ENCODE measurements around the gene KIF14.

Gene KIF14

DNA sequence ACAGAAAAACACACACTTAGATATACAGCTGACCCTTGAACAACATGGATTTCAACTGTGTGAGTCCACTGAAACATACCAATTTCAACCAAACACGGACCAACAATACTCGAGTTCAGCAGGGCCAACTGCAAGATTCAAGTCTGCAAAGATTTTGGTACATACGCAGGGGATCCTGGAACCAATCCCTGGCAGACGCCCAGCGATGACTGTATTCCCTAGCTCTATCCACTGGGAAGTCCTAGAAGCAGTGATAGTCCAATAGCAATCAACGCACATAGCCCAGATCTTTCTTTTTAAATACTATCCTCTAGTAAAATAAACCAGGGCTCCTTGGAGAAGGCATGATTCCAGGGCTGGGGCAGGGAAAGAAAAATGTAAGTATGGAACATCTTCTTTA, 40.2 kb upstream of the KIF14 start:
- no peak overlapping the region for H3K27ac ChIP-seq
- TF ChIP-seq, protein P1, sequence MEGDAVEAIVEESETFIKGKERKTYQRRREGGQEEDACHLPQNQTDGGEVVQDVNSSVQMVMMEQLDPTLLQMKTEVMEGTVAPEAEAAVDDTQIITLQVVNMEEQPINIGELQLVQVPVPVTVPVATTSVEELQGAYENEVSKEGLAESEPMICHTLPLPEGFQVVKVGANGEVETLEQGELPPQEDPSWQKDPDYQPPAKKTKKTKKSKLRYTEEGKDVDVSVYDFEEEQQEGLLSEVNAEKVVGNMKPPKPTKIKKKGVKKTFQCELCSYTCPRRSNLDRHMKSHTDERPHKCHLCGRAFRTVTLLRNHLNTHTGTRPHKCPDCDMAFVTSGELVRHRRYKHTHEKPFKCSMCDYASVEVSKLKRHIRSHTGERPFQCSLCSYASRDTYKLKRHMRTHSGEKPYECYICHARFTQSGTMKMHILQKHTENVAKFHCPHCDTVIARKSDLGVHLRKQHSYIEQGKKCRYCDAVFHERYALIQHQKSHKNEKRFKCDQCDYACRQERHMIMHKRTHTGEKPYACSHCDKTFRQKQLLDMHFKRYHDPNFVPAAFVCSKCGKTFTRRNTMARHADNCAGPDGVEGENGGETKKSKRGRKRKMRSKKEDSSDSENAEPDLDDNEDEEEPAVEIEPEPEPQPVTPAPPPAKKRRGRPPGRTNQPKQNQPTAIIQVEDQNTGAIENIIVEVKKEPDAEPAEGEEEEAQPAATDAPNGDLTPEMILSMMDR (conservative IDR thresholded peaks at IDR 0.05): no peak

DNA sequence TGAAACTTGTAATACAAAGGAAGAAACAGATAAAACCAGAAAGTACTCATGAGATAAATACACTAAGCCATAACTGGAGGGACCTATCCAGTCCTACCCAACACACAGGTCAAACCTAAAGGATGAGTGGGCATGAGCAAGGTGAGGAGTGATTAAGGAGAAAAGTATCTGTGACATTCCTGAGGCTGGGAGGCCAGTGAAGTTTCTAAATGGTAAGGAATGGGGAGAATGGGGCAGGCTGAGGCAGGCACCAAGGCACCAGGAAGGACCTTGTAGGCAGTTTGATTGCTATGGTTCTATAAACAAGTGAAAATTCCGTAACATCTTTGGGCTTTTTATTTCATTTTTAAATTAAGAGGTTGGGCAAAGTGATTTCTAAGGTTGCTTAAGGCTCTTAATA, 38.7 kb upstream of the KIF14 start:
- TF ChIP-seq, protein P1 (conservative IDR thresholded peaks at IDR 0.05): no peak
- H3K27ac ChIP-seq: no peak overlapping the region

DNA sequence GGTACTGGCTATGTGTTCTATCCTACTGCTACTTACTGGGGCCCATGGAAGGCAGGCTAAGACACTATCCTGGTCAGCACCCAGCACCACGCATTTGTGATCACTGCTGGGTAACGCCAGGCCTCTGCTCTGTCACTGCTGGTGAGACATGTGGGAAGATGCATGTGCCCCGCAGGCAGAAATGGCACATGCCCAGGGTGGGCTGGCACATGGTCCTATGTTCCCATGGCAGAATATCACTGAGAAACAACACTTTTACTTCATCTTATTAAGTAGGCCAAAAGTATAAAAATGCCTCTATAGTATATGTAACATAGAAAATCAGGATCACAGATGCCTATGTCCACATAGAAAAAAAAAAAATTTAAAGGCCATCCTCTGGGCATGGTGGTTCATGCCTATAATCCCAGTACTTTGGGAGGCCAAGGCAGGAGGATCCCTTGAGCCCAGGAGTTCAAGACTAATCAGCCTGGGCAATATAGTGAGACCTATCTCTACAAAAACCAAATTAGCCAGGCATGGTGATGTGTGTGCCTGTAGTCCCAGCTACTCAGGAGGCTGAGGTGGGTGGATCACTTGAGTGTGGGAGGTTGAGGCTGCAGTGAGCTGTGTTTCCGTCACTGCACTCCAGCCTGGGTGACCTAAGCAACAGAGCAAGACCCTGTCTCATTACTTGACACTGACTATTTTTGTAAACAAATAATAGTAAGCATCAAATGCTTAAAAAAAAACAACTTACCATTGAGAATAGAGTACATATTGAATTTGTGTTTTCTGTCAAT, 37.7 kb upstream of the KIF14 start:
- TF ChIP-seq, protein P1 (conservative IDR thresholded peaks at IDR 0.05): no peak
- H3K27ac ChIP-seq: no peak overlapping the region

DNA sequence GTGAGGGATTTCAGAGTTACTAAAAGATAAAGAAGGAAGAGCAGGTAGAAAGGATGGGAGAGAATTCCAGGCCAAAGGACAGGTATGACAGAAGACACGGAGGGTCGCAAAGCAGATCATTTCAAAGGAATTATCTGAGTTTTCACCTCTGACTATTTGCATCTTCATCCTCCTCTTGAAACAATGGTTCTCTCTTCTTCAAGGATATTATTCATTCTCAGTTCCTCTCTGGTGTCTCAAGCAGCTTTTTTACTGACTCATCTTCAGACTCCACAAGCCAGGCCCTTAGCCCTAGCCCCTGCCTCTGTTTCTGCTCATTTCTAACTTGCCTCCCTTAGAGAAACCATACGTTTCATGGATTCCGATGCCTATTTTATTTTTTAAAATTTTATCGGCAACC, 34.1 kb upstream of the KIF14 start:
- H3K27ac ChIP-seq: no peak overlapping the region
- TF ChIP-seq, protein P1 (conservative IDR thresholded peaks at IDR 0.05): no peak

DNA sequence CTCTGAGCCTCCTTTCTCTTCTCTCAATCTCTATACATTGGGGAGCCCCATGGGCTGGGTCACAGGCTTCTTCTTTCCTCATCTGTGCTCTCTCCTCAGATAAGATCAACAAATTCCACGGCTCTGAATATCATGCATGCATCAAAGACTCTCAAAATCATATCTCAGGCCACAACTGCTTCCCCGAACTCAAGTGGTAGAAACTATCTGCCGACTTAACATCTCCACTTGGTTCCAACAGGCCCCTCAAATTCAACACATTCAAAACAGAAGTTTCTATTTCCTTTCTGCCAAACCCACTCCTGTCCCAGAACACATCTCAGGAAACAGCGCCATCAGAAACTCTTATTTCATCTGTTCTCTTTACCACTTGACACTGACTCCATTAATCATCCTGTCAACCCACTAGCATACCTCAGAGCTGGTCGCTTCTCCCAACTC, 32.5 kb upstream of the KIF14 start:
- no peak overlapping the region for H3K27ac ChIP-seq

DNA sequence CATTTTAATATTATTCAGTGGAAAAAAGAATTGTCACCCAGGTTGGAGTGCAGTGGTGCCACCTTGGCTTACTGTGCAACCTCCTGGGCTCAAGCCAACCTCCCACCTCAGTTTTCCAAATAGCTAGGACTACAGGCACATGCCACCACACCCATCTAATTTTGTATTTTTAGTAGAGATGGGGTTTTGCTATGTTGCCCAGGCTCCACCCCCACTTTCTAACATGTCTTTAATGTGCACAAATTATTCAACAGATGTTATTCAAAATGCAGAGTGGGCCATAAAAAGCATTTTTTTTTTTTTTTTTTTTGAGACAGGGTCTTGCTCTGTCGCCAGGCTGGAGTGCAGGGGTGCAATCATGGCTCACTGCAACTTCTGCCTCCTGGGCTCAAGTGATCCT, 31.8 kb upstream of the KIF14 start:
- TF ChIP-seq, protein P1 (conservative IDR thresholded peaks at IDR 0.05): no peak
- H3K27ac ChIP-seq: no peak overlapping the region

More for the DNA sequence above, 32.5 kb upstream of the KIF14 start:
- TF ChIP-seq, protein P1 (conservative IDR thresholded peaks at IDR 0.05): no peak

DNA sequence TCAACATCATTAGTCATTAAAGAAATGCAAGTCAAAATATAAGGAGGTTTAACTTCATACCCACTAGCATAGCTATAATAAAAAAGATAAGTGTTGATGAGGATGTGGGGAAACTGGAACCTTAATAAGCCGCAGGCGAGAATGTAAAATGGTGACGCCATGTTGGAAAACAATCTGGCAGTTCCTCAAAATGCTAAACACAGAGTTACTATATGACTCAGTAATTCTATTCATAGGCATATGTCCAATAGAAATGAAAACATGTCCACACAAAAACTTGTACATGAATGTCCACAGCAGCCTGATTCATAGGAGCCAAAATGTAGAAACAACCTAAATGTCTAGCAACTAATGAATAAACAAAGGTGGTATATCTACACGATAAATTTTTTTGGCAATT, 26.0 kb upstream of the KIF14 start:
- no peak overlapping the region for H3K27ac ChIP-seq
- TF ChIP-seq, protein P1 (conservative IDR thresholded peaks at IDR 0.05): no peak

Measured in VCaP (cell line).